ENCODE results near the gene THPO. TPM values are rescaled to one million over a fixed set of nuclear protein-coding genes. Genes with fewer than 3 reads are reported as not detected.

THPO gene
- total RNA-seq, 6 donors from 2014 or later = 0.14 to 0.84 TPM; not detected in 4

DNA sequence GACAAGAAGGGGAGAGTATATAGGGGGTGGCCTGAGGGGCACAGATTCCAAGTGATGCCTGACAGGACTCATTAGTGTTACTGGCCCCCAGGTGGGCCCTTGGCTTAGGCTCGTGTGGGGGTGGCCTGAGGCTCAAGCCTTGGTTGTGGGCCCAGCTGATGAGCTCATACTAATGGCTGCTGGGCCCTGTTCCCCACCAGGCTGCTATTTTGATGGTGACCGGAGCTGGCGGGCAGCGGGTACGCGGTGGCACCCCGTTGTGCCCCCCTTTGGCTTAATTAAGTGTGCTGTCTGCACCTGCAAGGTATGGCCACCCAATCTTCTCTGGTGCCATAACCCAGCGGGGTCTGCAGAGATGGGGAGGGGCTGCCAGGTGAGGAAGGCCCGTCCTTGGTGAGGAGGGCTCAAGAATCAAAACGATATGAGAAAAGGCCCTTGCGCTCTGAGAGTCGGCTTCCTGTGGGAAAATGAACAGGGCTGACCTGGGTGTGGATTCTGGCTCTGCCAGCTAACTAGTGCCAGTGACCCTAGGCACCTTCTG lies 9.2 kb upstream of the THPO start:
- no peak for TF ChIP-seq POLR2A (IDR thresholded peaks at IDR 0.05)
- H3K4me1 ChIP-seq = no peaks in the 10 kb centered on the region

GRCh38 chr3:184386047-184386806 lies 8.2 kb upstream of the THPO start:
- peaks cover 4 to 8% (median 6%) of the 10 kb centered on the region in 4 donors for H3K4me1 ChIP-seq
- no peak overlapping the region for H3K4me3 ChIP-seq
- TF ChIP-seq POLR2AphosphoS5 (IDR thresholded peaks at IDR 0.05) (no peak), EP300 (IDR thresholded peaks at IDR 0.05) (no peak), POLR2A (IDR thresholded peaks at IDR 0.05) (no peak)
- TF ChIP-seq, protein P1, sequence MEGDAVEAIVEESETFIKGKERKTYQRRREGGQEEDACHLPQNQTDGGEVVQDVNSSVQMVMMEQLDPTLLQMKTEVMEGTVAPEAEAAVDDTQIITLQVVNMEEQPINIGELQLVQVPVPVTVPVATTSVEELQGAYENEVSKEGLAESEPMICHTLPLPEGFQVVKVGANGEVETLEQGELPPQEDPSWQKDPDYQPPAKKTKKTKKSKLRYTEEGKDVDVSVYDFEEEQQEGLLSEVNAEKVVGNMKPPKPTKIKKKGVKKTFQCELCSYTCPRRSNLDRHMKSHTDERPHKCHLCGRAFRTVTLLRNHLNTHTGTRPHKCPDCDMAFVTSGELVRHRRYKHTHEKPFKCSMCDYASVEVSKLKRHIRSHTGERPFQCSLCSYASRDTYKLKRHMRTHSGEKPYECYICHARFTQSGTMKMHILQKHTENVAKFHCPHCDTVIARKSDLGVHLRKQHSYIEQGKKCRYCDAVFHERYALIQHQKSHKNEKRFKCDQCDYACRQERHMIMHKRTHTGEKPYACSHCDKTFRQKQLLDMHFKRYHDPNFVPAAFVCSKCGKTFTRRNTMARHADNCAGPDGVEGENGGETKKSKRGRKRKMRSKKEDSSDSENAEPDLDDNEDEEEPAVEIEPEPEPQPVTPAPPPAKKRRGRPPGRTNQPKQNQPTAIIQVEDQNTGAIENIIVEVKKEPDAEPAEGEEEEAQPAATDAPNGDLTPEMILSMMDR (IDR thresholded peaks at IDR 0.05) = no peak
- 59 to 61% methylated on average over 19 to 24 of the region's 37 CpGs for WGBS, 2 donors
- DNase-seq (peak in 1 of 2 donors; percentile 76), ATAC-seq (ENCODE audit: low FRiP score in 2 of 2) (no peak)
- H3K27me3 ChIP-seq = peaks cover 0 to 8% (median 4%) of the 10 kb centered on the region in 4 donors
- no peaks in the 10 kb centered on the region for H3K36me3 ChIP-seq
- no peaks in the 10 kb centered on the region for H3K9me3 ChIP-seq
- H3K27ac ChIP-seq = no peak overlapping the region

More for the DNA sequence above, 9.2 kb upstream of the THPO start:
- DNase-seq (no peak), ATAC-seq (ENCODE audit: low FRiP score in 2 of 2) (no peak)
- no peak overlapping the region for H3K27ac ChIP-seq
- H3K4me3 ChIP-seq = no peak overlapping the region
- 89 to 90% methylated on average over 5 to 12 of the region's 12 CpGs for WGBS, 2 donors
- H3K27me3 ChIP-seq = no peaks in the 10 kb centered on the region
- H3K36me3 ChIP-seq = no peaks in the 10 kb centered on the region
- H3K9me3 ChIP-seq = no peaks in the 10 kb centered on the region

DNA sequence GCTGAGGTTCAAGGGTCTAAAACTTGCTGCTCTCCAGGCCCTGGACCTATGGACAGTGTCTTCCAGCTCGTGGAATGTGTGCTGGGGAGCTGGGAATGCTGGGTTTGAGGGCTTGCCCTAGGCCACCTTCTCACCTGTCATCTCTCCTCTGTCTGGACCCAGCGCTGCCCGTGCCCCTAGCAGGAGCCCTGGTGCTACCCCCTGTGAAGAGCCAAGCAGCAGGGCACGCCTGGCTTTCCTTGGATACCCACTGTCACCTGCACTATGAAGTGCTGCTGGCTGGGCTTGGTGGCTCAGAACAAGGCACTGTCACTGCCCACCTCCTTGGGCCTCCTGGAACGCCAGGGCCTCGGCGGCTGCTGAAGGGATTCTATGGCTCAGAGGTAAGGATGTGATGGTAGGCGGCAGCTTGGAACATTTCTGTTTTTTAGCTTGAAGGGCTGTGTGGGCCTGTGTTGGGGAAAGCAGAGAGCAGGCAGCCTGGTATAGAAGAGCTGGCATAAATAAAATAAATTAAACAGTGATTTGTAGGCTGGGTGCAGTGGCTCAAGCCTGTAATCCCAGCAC lies 6.9 kb upstream of the THPO start:
- H3K27me3 ChIP-seq = peaks cover 0 to 20% (median 9%) of the 10 kb centered on the region in 4 donors
- no peak overlapping the region for H3K4me3 ChIP-seq
- WGBS, 2 donors = 80 to 90% methylated on average over 5 to 8 of the region's 8 CpGs
- no peak for DNase-seq
- no peak overlapping the region for H3K27ac ChIP-seq
- H3K36me3 ChIP-seq = no peaks in the 10 kb centered on the region
- TF ChIP-seq POLR2AphosphoS5 (IDR thresholded peaks at IDR 0.05) (no peak), EP300 (IDR thresholded peaks at IDR 0.05) (no peak), POLR2A (IDR thresholded peaks at IDR 0.05) (no peak)
- TF ChIP-seq, protein P1 (IDR thresholded peaks at IDR 0.05) = no peak
- H3K9me3 ChIP-seq = no peaks in the 10 kb centered on the region
- no peak for ATAC-seq (ENCODE audit: low FRiP score in 2 of 2)
- H3K4me1 ChIP-seq = peaks cover 11 to 20% (median 14%) of the 10 kb centered on the region in 4 donors

DNA sequence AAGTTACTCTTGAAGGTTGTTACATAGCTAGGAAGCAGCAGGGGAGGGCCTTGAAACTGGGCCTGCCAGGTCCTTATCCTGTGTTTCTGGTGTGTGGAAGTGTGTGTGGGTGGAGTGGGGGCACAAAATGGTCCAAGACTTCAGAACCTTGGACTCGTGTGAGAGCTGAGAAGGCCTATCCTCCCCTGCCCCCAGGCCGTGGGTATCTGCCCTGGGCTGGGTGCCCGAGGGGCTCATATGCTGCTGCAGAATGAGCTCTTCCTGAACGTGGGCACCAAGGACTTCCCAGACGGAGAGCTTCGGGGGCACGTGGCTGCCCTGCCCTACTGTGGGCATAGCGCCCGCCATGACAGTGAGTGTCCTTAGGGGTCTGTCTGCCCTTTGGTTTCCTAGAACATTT lies 6.3 kb upstream of the THPO start:
- peaks cover 0 to 23% (median 12%) of the 10 kb centered on the region in 4 donors for H3K27me3 ChIP-seq
- no peak for ATAC-seq (ENCODE audit: low FRiP score in 2 of 2)
- no peaks in the 10 kb centered on the region for H3K36me3 ChIP-seq

More for the DNA sequence above, 6.3 kb upstream of the THPO start:
- Histone ChIP-seq H3K4me3 (no peak overlapping the region), H3K27ac (no peak overlapping the region), H3K4me1 (peaks cover 13 to 24% (median 15%) of the 10 kb centered on the region in 4 donors), H3K9me3 (no peaks in the 10 kb centered on the region)
- DNase-seq = no peak
- no peak for TF ChIP-seq EP300 (IDR thresholded peaks at IDR 0.05)
- no peak for TF ChIP-seq POLR2A (IDR thresholded peaks at IDR 0.05)
- no peak for TF ChIP-seq POLR2AphosphoS5 (IDR thresholded peaks at IDR 0.05)
- TF ChIP-seq, protein P1 (IDR thresholded peaks at IDR 0.05) = no peak
- WGBS, 2 donors = 83 to 90% methylated on average over 4 to 9 of the region's 9 CpGs

Data from upper lobe of left lung (tissue), 6 donors.